Stimulated activated naive CD4-positive, alpha-beta T cell (primary cell): Measurements from ENCODE around the gene SBNO2.

ENCODE experiments used
- DNase-seq, 6 experiments: peaks; one replicate each; lab custom pipeline; 2025; lab: John Stamatoyannopoulos, UW

The SBNO2 gene

GRCh38 chr19:1169411-1169791 lies 4.7 kb downstream of the SBNO2 start:
- no peak for DNase-seq

GRCh38 chr19:1168572-1169410 lies 5.3 kb downstream of the SBNO2 start:
- no peak for DNase-seq

GRCh38 chr19:1167687-1168571 lies 6.1 kb downstream of the SBNO2 start:
- no peak for DNase-seq

GRCh38 chr19:1166872-1167573 lies 7.0 kb downstream of the SBNO2 start:
- DNase-seq = no peak

GRCh38 chr19:1164684-1165531 lies 9.2 kb downstream of the SBNO2 start:
- DNase-seq = no peak

- DNase-seq = no peak
Measured at GRCh38 chr19:1163934-1164683, 10.0 kb downstream of the SBNO2 start.

- no peak for DNase-seq
Measured at GRCh38 chr19:1163283-1163933, 10.7 kb downstream of the SBNO2 start.

GRCh38 chr19:1162404-1163282 lies 11.4 kb downstream of the SBNO2 start:
- DNase-seq = no peak

GRCh38 chr19:1161716-1162115 lies 12.4 kb downstream of the SBNO2 start:
- DNase-seq = no peak

- no peak for DNase-seq
Measured at GRCh38 chr19:1159864-1160595, 14.0 kb downstream of the SBNO2 start.

GRCh38 chr19:1158885-1159448 lies 15.1 kb downstream of the SBNO2 start:
- DNase-seq = no peak

- DNase-seq = no peak
Measured at GRCh38 chr19:1157931-1158884, 15.9 kb downstream of the SBNO2 start.

- DNase-seq = no peak
Measured at GRCh38 chr19:1156830-1157615, 17.0 kb downstream of the SBNO2 start.

GRCh38 chr19:1156305-1156801 lies 17.7 kb downstream of the SBNO2 start:
- DNase-seq = no peak

- DNase-seq = no peak
Measured at GRCh38 chr19:1155352-1156304, 18.4 kb downstream of the SBNO2 start.
